K562 (cell line): ENCODE data around the gene ZP1. TPM values are rescaled to one million over a fixed set of nuclear protein-coding genes. Genes with fewer than 3 reads are reported as not detected.

Experiments
- ARID3B ChIP-seq: fragments of 250-450 bp; sonication (Bioruptor Pico); IDR thresholded peaks from 2 replicates; pipeline ENCODE4 v1.4.0; 2020; ENCODE audit warnings: borderline replicate concordance
- BRF2 ChIP-seq: IDR thresholded peaks from 3 replicates; pipeline ENCODE4 v1.6.1; 2011; ENCODE audit warnings: borderline replicate concordance, mild to moderate bottlenecking; ENCODE audit not compliant: insufficient read length, insufficient read depth
- CHD1 ChIP-seq: fragments of 200-600 bp; sonication (generic); IDR thresholded peaks from one replicate; pipeline ENCODE4 v1.6.1; 2012; ENCODE audit warnings: mild to moderate bottlenecking, moderate library complexity, low read length, inconsistent platforms
- ETS1 ChIP-seq: conservative IDR thresholded peaks from 2 replicates; pipeline ENCODE4 v1.6.1; 2011; ENCODE audit warnings: low read depth, mild to moderate bottlenecking, low read length; ENCODE audit not compliant: control insufficient read depth
- GTF2E2 ChIP-seq: fragments of 200-800 bp; sonication (Bioruptor generic); IDR thresholded peaks from 2 replicates; pipeline ENCODE4 v1.6.1; 2016; ENCODE audit warnings: missing genetic modification characterization, missing compliant biosample characterization
- JUND ChIP-seq, 2 experiments: IDR thresholded peaks; 2 replicates in 1 of 2; 3 replicates in 1 of 2; pipeline ENCODE4 v1.6.1; 2011; ENCODE audit warnings: borderline replicate concordance in 2 of 2, low read depth in 2 of 2, low read length in 2 of 2, improper control_type of control experiment in 1 of 2, missing biosample characterization in 1 of 2, missing genetic modification characterization in 1 of 2, missing genetic modification reagents in 1 of 2
- KDM1A ChIP-seq, 2 experiments: fragments of 450-650 bp; IDR thresholded peaks; 2 replicates each; pipeline ENCODE4 v1.6.1; 2016; ENCODE audit warnings: mild to moderate bottlenecking in 2 of 2
- KLF6 ChIP-seq: fragments of 250-450 bp; sonication (Bioruptor Pico); IDR thresholded peaks from 2 replicates; pipeline ENCODE4 v1.4.0; 2020; ENCODE audit warnings: mild to moderate bottlenecking, moderate library complexity, borderline replicate concordance
- SRSF3 ChIP-seq: fragments of 200-400 bp; formaldehyde crosslinking; IDR thresholded peaks from 2 replicates; pipeline ENCODE4 v1.6.1; 2016; ENCODE audit warnings: mild to moderate bottlenecking, low read length, moderate library complexity; ENCODE audit not compliant: insufficient read depth
- ZBTB49 ChIP-seq: sonication (generic); formaldehyde crosslinking; IDR thresholded peaks from 2 replicates; pipeline ENCODE4 v1.8.0; 2022; ENCODE audit warnings: missing genetic modification reagents, mild to moderate bottlenecking, borderline replicate concordance
- ZNF76 ChIP-seq: fragments of 250-450 bp; sonication (Bioruptor Pico); IDR thresholded peaks from 2 replicates; pipeline ENCODE4 v1.4.0; 2020; ENCODE audit warnings: mild to moderate bottlenecking, moderate library complexity, borderline replicate concordance
- ZZZ3 ChIP-seq: fragments of 450-650 bp; IDR thresholded peaks from 2 replicates; pipeline ENCODE4 v1.6.1; 2016; ENCODE audit warnings: antibody characterized with exemption, mild to moderate bottlenecking, moderate library complexity
- polyA plus RNA-seq, 8 experiments: library from polyadenylated mRNA; depleted of rRNA in 4 of 8; stranded (reverse) in 5 of 8; unstranded in 3 of 8; fragments of >200 nt; fragmentation: Nextera tagmentation in 2 of 8; fragmentation: Illumina TruSeq in 1 of 8; extraction: Ambion mirVana in 2 of 8; extraction: Trizol in 1 of 8; gene quantifications; 2 replicates each; pipeline versions ENCODE4 v1.2.1 to v1.2.3, GENCODE V29; 2011 to 2014; ENCODE audit warnings: inconsistent platforms in 1 of 8, missing spikeins in 1 of 8
- total RNA-seq, 7 experiments: library from RNA; depleted of rRNA in 6 of 7; stranded (reverse); fragments of >200 nt in 6 of 7; fragmentation: Illumina TruSeq in 2 of 7; extraction: Trizol in 2 of 7; gene quantifications; 2 replicates each; pipeline versions ENCODE4 v1.2.1 to v1.2.3, GENCODE V29; 2011 to 2021; ENCODE audit warnings: low replicate concordance in 1 of 7

Gene ZP1
- total and polyA plus RNA-seq, 9 of the 15 experiments (the other 6 are each of a cell fraction or from before 2014, with no cell fraction given) = 0.11 to 0.15 TPM; not detected in 7

- TF ChIP-seq JUND (IDR thresholded peaks at IDR 0.05; ENCODE audit: borderline replicate concordance, low read depth, low read length) (peak; percentile 49), JUND (tag; IDR thresholded peaks at IDR 0.05; ENCODE audit: borderline replicate concordance, low read depth, low read length) (peak; percentile 8; the same call in 1 of the 3 replicates), SRSF3 (no peak), GTF2E2 (tag) (no peak), ARID3B (CRISPR knock-in tag) (no peak), CHD1 (no peak), ZBTB49 (no peak), ZNF76 (no peak), KLF6 (CRISPR knock-in tag) (no peak), BRF2 (no peak), ZZZ3 (no peak), KDM1A (IDR thresholded peaks at IDR 0.05) (no peak), ETS1 (no peak)
Observed at GRCh38 chr11:60915248-60915914, 48.0 kb downstream of the ZP1 start (continued).
